GM12801 (cell line): ENCODE results near the gene AKAP8.

Source experiments
- CTCF ChIP-seq: IDR thresholded peaks from one replicate; pipeline ENCODE4 v1.5.1; 2011; ENCODE audit warnings: control low read depth; ENCODE audit not compliant: insufficient read length; ENCODE audit errors: extremely low read depth

AKAP8 gene

GRCh38 chr19:15424121-15424520 is 44.5 kb upstream of the AKAP8 start:
- no peak for TF ChIP-seq CTCF

DNA sequence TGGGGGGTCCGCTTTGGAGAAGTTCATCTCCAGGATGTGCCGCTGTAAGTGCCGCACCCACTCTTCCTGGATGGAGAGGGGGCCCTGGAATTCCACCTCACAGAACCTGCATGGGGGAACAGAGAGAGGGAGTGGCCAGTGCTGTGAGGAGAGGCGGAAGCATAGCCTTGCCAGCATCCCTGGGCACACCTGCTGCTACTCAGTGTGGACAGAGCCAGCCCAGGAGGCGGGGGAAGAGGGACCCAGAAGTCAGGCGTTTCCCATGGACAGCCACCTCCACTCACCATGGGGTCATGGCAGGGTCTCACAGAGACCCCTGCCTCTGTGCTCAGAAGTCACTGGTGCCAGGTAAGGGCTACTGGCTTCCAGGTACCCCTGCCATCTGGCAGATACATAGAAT is 43.5 kb upstream of the AKAP8 start:
- no peak for TF ChIP-seq CTCF

DNA sequence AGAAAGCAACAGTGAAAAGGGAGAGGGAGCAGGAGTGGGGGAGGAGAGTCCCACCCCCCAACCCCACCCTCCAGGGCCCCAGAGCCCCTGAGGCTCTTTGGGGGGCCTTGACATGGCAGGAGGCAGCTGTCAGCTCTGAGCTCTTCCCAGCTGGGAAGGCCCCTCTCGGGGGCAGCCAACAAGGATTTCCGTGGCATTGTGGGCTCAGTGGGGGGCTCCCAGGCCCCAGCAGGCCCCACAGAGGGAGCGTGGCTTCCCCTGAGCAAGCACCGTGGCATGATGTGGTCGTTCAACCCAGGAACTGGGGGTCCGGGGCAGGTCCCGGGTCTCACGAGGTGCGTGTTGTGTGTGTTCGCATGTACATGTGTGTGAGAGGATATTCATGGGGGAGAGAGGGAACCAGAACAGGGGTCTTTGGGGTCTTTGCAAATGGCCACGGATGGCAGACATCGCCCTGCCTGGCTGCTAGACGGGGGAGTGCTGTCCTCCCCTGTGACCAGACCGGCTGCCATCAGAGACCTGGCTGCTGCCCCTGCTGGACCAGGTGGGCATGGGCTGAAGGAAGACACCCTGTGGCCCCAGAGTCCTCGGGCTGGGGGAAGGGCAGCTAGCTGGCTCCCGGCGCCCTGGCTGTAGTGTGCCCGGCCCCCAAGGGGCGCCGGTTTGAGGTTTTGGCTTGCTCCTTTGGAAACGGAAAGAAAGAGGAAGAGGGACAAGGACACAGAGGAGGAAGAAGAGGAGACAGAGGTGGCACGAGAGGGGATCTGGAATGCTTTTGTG is 42.9 kb upstream of the AKAP8 start:
- no peak for TF ChIP-seq CTCF

GRCh38 chr19:15421721-15422260 is 42.2 kb upstream of the AKAP8 start:
- TF ChIP-seq CTCF: no peak

GRCh38 chr19:15421136-15421695 is 41.6 kb upstream of the AKAP8 start:
- no peak for TF ChIP-seq CTCF

GRCh38 chr19:15419413-15420025 is 39.9 kb upstream of the AKAP8 start:
- TF ChIP-seq CTCF: no peak

DNA sequence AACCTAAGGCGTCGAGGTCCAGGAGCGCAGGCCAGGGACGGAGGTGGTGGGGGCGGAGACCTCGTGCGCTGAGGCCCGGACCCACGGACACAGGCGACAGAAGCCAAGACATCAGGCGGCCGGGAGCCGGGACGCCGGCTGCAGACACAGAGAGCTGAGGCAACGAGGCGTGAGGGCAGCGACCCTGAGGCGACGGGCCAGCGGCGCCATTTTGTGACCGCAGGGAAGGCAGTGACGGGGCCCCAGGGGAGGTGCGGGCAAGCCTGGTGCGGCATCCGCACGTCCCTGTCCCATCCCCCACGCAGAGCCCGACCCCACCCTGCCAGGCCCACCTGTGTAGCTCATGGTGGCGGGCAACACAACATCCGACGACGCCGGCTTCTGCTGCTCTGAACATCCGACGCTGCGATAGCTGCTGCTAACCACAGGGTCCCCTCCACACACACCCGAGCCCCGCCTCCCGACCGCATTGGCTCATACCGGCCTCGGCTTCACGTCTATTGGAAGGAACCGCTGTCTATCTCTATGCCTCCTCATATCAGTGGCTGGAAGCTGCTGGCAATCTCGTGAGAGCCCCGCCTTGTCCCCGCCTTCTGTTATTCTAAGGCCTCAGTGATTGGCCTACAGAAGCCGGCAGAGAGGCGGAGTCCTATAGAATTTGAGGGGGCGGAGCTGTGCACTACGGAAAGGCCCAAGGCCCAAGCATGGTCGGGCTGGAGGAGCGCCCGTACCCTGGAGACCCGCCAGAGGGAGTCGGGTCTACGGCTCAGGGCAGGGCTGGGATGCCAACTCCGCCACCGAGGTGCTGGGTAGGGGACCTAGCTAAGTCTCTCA is 39.2 kb upstream of the AKAP8 start, which contains the start of gene AKAP8L:
Gene AKAP8L, minus strand, starts transcription at position 410 of the 834 bp plus-strand sequence. Its CDS starts 65 bp downstream, at position 345.
- TF ChIP-seq CTCF: no peak
